ENCODE results near the gene MTUS2.
"Not testable (repeated sequence)": the region's sequence is repeated elsewhere in the genome, so short reads cannot be mapped to it uniquely, and the experiment has no call there.

The MTUS2 gene

GRCh38 chr13:29339386-29340272, 519.5 kb downstream of the MTUS2 start:
- DNase-seq, result no peak

DNA sequence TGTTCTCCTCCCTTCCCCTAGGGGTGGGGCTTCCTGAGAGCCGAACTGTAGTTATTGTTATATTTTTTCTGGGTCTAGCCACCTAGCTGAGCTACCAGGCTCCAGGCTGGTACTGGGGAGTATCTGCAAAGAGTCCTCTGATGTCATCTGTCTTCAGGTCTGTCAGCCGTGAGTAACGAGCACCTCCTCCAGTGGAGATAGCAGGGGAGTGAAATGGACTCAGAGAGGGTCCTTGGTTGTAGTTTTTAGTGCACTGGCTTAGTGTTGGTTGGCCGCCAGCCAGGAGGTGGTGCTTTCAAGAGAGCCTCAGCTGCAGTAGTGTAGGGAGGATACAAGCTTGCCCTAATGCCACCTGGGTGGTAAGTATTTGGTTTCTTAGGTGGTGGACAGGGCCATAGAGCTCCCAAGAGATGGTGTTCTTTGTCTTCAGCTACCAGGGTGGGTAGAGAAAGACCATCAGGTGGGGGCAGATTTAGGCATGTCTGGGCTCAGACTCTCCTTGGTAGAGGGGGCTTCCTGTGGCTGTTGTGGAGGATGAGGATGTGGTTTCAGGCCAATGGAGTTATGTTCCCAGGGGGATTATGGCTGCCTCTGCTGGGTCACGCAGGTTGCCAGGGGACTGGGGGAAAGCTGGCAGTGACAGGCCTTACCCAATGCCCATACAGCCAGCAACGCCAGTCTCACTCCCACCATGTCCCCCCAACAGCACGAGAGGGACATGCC, 525.9 kb downstream of the MTUS2 start:
- DNase-seq, result not testable (repeated sequence)

GRCh38 chr13:29355029-29355428, 534.9 kb downstream of the MTUS2 start:
- no peak for DNase-seq

GRCh38 chr13:29359181-29359580, 539.0 kb downstream of the MTUS2 start:
- DNase-seq, result no peak

DNA sequence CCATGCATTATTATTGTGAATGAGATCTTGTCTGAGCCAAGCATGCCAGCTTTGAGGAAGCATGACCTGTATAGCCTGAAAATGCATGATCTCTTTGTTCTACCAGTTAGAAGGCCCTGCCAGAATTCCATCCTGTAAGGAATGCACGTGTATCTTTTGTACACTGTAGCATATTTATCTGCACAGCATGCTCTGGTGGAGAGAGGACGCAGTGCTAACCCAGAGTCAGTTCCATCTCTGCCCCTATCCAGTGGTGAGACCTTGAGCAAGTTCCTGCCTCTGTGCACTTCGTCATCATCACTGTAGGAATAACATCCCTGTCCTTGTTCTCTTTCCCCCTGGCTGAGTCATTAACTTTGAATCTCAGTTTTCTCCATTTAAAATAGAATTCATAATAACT, 541.6 kb downstream of the MTUS2 start:
- no peak for DNase-seq

DNA sequence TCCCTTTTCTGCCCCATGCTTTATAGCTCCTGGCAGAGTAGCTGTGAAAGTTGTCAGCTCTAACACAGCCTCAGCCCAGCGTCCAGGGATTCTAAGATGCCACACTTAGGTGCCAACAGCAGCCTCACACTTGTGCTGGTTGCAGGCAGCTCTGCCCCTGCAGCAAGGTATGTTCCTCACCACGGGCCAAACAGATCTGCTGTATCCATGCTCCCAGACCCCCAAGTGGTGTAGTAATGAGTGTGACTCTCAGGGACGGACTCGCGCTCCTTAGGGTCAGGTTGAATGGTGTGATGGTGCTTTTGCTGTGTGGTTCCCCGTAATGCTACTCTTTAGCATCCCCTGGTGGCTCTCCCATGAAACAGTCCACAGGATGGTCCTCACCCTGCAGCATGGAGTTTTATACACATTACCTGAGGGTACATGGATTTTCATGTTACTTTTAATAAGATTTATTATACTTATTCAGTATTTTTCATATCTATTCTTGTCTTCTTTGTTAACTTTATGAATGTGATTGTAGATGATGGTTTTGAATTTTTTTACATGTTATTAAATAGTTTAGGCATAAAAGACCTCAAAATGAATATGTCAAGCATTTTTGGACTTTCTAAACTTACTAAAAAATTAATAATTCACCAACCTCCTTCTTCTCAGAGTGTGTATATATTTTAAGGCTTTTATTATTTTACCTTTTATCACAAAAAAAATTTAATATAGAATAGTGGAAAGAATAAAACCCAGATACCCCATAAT, 542.9 kb downstream of the MTUS2 start:
- peak in 2 of 6 experiments; percentile 8 to 16 for DNase-seq

- no peak for DNase-seq
These were observed 549.1 kb downstream of the MTUS2 start for GRCh38 chr13:29369060-29369743.

- no peak for DNase-seq
These were observed 559.1 kb downstream of the MTUS2 start for GRCh38 chr13:29379281-29379680.

DNA sequence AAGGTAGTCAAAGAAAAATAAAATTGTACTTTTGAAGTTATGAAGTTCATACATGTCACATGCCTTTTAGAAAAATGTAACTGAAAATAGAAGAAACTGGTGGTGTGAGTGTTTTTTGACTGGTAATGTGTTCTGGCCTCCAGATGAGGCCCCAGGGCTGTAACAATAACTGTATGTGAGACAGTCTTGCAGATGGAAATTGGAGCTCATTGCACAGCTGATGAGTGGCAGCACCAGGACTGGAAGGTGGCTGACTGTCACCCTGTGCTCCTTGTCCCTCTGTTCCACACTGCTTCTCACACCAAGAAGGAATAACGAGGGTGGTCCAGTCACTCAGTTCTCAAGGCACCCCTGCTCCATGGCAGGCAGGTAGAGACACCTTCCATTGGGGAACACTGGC, 559.7 kb downstream of the MTUS2 start:
- no peak for DNase-seq

DNA sequence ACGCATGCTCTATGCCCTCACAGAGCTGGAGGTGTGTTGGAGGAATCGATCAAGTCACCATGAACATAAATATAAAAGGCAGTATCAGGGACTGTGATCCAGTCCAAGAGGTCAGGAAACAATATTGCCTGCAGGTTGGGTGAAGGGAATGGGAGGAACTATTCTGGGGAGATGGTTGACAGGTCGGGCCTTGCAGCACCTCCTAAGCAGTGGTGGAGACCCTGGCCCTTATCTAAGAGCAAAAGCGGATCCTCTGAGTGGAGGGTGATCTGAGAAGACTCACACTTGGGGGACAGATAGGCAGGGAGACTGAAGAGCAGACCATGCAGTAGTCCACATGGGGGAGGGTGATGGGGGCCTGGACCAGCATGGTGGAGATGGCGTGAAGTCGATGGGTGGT, 561.9 kb downstream of the MTUS2 start:
- DNase-seq, result no peak

GRCh38 chr13:29383476-29383875, 563.3 kb downstream of the MTUS2 start:
- DNase-seq, result no peak

- DNase-seq, result no peak
These were observed 564.3 kb downstream of the MTUS2 start for GRCh38 chr13:29384466-29384865.

GRCh38 chr13:29384871-29385270, 564.7 kb downstream of the MTUS2 start:
- no peak for DNase-seq

- no peak for DNase-seq
These were observed 566.1 kb downstream of the MTUS2 start for GRCh38 chr13:29386246-29386645.

- DNase-seq, result not testable (repeated sequence)
These were observed 570.5 kb downstream of the MTUS2 start for GRCh38 chr13:29390598-29390997.

- DNase-seq, result no peak
These were observed 576.3 kb downstream of the MTUS2 start for GRCh38 chr13:29396446-29396845.

DNA sequence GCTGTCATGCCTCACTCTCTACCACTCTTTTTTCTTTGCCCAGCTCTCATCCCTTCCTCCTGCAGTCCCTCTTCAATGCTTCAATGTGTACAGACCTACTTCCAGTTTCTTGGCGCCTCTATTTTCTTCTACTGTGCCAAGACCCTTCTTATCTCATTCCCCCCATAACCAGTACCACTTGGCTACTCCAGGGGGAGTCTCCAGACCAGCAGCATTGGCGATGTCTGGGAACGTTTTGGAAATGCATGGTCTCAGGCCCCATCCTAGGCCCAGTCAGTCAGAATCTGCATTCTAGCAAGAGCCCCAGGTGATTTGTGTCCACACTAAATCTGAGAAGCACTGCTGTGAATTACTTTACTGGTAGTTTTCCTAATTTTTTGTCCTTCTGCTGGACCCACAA, 577.1 kb downstream of the MTUS2 start:
- no peak for DNase-seq

DNA sequence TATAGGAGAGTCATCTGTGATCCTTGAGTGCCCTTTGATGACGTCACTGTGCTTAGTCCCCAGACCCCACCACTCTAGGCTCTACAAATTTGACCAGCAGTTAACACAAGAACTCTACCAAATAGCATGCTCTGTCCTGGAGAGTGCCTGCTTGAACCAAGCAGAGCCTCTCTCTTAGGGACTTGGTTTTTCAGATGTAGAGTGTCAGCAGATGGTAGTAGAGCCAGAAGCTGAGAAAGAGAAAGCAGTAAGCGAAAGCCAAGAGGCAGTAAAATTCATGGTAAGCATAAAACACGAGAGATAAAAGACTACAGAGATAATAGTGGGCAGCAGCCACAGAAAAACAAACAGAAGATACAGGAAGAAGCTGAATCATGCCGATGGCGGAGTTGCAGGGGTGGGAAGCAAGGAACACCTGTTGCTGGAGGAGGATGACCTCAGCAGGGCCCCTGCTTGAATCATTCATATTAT, 582.1 kb downstream of the MTUS2 start:
- DNase-seq, result no peak

DNA sequence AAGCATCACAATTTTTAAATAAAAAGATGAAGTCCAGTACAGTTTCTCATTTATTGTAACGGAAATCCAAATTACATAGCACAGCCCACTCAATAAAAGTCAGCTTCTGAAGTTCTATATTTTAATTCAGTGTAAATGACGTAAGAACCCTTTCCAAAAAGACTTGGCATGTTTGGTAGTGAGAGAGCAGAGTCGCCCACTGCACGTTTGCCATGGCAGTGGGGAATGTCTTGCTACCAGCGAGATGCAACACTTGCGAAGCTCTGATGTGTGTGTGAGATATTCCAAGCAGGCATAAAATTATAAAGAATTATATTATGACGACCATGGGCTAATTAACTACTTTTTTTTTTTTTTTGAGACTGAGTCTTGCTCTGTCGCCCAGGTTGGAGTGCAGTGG, 585.3 kb downstream of the MTUS2 start:
- no peak for DNase-seq

GRCh38 chr13:29411481-29411880, 591.3 kb downstream of the MTUS2 start:
- no peak for DNase-seq

DNA sequence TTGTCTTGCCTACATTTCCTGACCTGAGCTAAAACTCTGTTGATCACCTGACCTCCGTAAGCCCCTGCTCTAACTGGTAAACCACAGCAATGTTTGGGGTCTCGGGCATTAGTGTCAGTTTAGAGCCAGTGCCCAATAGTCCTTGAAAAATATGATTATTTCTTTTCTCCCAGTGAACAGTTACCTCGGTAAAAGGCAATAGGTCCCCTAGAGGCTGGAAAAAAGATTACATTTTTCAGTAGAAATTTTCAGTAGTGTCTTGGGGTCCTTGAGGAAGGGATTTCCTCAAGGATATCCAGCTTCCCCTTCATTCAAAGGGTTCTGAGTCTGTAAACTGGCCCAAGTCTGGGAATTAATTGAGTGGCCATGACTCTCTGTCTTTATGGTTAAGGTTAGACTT, 597.9 kb downstream of the MTUS2 start:
- no peak for DNase-seq

- no peak for DNase-seq
These were observed 601.0 kb downstream of the MTUS2 start for GRCh38 chr13:29421118-29421517.

DNA sequence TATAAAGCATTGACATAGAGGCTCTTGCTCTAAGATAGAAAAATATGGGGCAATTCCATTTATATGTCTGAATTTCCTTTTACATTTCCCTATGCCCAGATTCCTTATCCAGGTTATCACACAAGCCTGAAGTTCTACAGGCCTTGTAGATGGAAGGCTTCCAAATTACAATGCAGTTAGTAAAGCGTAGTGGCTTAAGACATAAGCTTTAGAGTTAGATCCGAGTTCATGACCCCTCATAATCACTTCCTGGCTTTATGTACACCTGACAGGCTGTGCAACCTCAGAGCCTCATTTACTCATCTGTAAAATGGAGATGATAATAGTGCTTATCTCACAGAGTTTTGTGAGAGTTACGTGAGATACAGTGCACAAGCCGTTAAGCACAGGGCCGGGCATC, 601.9 kb downstream of the MTUS2 start:
- no peak for DNase-seq
